Hepatocyte (in vitro differentiated cells): ENCODE data around the gene MARCHF5.

Source experiments
- EZH2phosphoT487 ChIP-seq: fragments of 200-600 bp; sonication (generic); IDR thresholded peaks from one replicate; pipeline ENCODE4 v1.6.1; 2018; ENCODE audit warnings: antibody characterized with exemption, mild to moderate bottlenecking, low read depth, moderate library complexity; ENCODE audit not compliant: unreplicated experiment, severe bottlenecking
- TF ChIP-seq, protein P1 (sequence below): fragments of 200-600 bp; sonication (generic); IDR thresholded peaks from 2 replicates; pipeline ENCODE4 v1.5.1; 2016; ENCODE audit warnings: antibody characterized with exemption, mild to moderate bottlenecking; ENCODE audit not compliant: poor library complexity

GRCh38 chr10:92290076-92290836 lies 711 bp upstream of the MARCHF5 start:
- TF ChIP-seq, protein P1, sequence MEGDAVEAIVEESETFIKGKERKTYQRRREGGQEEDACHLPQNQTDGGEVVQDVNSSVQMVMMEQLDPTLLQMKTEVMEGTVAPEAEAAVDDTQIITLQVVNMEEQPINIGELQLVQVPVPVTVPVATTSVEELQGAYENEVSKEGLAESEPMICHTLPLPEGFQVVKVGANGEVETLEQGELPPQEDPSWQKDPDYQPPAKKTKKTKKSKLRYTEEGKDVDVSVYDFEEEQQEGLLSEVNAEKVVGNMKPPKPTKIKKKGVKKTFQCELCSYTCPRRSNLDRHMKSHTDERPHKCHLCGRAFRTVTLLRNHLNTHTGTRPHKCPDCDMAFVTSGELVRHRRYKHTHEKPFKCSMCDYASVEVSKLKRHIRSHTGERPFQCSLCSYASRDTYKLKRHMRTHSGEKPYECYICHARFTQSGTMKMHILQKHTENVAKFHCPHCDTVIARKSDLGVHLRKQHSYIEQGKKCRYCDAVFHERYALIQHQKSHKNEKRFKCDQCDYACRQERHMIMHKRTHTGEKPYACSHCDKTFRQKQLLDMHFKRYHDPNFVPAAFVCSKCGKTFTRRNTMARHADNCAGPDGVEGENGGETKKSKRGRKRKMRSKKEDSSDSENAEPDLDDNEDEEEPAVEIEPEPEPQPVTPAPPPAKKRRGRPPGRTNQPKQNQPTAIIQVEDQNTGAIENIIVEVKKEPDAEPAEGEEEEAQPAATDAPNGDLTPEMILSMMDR, result no peak
- no peak for TF ChIP-seq EZH2phosphoT487
